ENCODE data around the gene INPP5A. TPM values are rescaled to one million over a fixed set of nuclear protein-coding genes. Genes with fewer than 3 reads are reported as not detected.

The INPP5A gene
- total RNA-seq, 1 experiment from 2014 or later: 12.3 TPM

DNA sequence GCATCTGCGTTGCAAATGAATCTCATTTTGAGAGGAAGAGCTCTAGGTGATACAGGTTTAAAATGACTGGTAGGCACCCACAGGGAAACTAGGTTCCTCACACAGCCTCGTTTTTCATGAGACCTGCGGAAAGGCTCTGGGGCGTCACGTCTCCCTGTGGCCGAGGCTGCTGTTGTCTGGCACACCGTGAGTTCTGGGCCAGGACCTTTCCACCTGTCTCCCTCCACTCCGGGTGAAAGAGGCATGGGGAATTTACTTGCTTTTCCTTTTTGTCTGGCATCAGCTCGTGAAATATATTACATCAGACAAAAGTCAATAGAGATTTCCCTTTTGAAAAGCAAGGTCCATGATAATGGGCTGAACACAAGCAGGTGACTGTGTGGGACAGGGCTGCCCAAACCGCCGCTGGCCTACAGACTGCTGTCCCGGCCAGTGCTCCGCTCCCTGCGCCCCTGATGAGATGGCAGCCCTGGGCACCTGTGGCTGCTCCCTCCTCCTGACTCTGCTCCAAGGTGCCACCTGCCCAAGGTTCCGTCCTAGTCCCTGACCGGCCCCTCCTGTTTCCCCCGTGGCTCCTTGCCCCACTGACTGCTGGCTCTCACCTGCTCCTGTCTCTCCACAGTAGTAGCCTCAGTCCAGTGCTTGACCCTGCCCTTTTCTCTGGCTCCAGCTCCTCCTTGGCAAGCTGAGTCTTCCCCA lies 138.8 kb downstream of the INPP5A start:
- H4K20me1 ChIP-seq (ENCODE audit: insufficient read depth): no peaks in the 10 kb centered on the region
- no peaks in the 10 kb centered on the region for H3K79me2 ChIP-seq (ENCODE audit: insufficient read depth, low read length)
- BruUV-seq (replicated peaks): no TSS peak
- no peaks in the 10 kb centered on the region for H3K9me2 ChIP-seq (ENCODE audit: insufficient read depth)
- ChIA-PET RAD21 (ENCODE audit: low non-redundant PET in 1 of 2, low total read pairs in 2 of 2, uncharacterized antibody in 2 of 2, unreplicated experiment in 2 of 2) (no interaction called here), POLR2A (no interaction called here), CTCF (no interaction called here)
- no peaks in the 10 kb centered on the region for H3K36me3 ChIP-seq (ENCODE audit: control insufficient read depth in 1 of 2, insufficient read depth in 2 of 2, low read length in 2 of 2)
- TF ChIP-seq ZBTB33 (IDR thresholded peaks at IDR 0.05; ENCODE audit: extremely low read depth, insufficient replicate concordance, low read length) (no peak), ZNF274 (IDR thresholded peaks at IDR 0.05; ENCODE audit: low read depth, low read length) (no peak), CEBPB (IDR thresholded peaks at IDR 0.05; ENCODE audit: low read depth) (no peak), EZH2 (IDR thresholded peaks at IDR 0.05) (no peak), CBX3 (IDR thresholded peaks at IDR 0.05; ENCODE audit: low read depth) (no peak), YY1 (IDR thresholded peaks at IDR 0.05; ENCODE audit: extremely low read depth, insufficient replicate concordance, low read depth, low read length) (no peak), JUND (IDR thresholded peaks at IDR 0.05) (no peak), EZH2phosphoT487 (IDR thresholded peaks at IDR 0.05; ENCODE audit: borderline replicate concordance) (no peak), EGR1 (IDR thresholded peaks at IDR 0.05; ENCODE audit: low read depth) (no peak), FOSL1 (IDR thresholded peaks at IDR 0.05; ENCODE audit: low read depth) (no peak), SIN3A (IDR thresholded peaks at IDR 0.05; ENCODE audit: low read depth) (no peak), POLR2A (IDR thresholded peaks at IDR 0.05; ENCODE audit: borderline replicate concordance, extremely low read depth, insufficient read depth, insufficient read length) (no peak), SRF (IDR thresholded peaks at IDR 0.05; ENCODE audit: low read depth) (no peak), TCF7L2 (IDR thresholded peaks at IDR 0.05; ENCODE audit: borderline replicate concordance, extremely low read depth, insufficient read depth, insufficient read length) (no peak), CTCF (IDR thresholded peaks at IDR 0.05 in 2 of 3, conservative IDR thresholded peaks at IDR 0.05 in 1 of 3; ENCODE audit: borderline replicate concordance in 1 of 3, insufficient read depth in 1 of 3, low read depth in 2 of 3, low read length in 2 of 3) (no peak), POLR2AphosphoS5 (IDR thresholded peaks at IDR 0.05; ENCODE audit: low read depth, low read length) (no peak), SP1 (IDR thresholded peaks at IDR 0.05; ENCODE audit: low read depth) (no peak)
- TF ChIP-seq, protein P1, sequence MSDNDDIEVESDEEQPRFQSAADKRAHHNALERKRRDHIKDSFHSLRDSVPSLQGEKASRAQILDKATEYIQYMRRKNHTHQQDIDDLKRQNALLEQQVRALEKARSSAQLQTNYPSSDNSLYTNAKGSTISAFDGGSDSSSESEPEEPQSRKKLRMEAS (IDR thresholded peaks at IDR 0.05): no peak
- TF ChIP-seq, protein P2, sequence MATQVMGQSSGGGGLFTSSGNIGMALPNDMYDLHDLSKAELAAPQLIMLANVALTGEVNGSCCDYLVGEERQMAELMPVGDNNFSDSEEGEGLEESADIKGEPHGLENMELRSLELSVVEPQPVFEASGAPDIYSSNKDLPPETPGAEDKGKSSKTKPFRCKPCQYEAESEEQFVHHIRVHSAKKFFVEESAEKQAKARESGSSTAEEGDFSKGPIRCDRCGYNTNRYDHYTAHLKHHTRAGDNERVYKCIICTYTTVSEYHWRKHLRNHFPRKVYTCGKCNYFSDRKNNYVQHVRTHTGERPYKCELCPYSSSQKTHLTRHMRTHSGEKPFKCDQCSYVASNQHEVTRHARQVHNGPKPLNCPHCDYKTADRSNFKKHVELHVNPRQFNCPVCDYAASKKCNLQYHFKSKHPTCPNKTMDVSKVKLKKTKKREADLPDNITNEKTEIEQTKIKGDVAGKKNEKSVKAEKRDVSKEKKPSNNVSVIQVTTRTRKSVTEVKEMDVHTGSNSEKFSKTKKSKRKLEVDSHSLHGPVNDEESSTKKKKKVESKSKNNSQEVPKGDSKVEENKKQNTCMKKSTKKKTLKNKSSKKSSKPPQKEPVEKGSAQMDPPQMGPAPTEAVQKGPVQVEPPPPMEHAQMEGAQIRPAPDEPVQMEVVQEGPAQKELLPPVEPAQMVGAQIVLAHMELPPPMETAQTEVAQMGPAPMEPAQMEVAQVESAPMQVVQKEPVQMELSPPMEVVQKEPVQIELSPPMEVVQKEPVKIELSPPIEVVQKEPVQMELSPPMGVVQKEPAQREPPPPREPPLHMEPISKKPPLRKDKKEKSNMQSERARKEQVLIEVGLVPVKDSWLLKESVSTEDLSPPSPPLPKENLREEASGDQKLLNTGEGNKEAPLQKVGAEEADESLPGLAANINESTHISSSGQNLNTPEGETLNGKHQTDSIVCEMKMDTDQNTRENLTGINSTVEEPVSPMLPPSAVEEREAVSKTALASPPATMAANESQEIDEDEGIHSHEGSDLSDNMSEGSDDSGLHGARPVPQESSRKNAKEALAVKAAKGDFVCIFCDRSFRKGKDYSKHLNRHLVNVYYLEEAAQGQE (IDR thresholded peaks at IDR 0.05; ENCODE audit: low read depth): no peak
- ATAC-seq: no peak
- intact Hi-C loops (cut with micrococcal nuclease): no loop called here
- H3K4me2 ChIP-seq (ENCODE audit: low read length): no peak overlapping the region
- H3K27me3 ChIP-seq (ENCODE audit: insufficient read depth, low read length): no peaks in the 10 kb centered on the region
- no peaks in the 10 kb centered on the region for H3K4me1 ChIP-seq (ENCODE audit: control insufficient read depth in 1 of 2, insufficient read depth in 2 of 2, low read length in 2 of 2)
- H2AFZ ChIP-seq (ENCODE audit: low read depth, low read length, poor library complexity, severe bottlenecking): no peak overlapping the region
- no peak overlapping the region for H3K4me3 ChIP-seq (replicated peaks in 1 of 2; ENCODE audit: low read depth in 1 of 2, low read length in 2 of 2)
- no peak for DNase-seq (ENCODE audit: low read depth, low spot score)
- H3K9ac ChIP-seq (ENCODE audit: low read length): no peak overlapping the region
- H3K27ac ChIP-seq (ENCODE audit: low read depth, low read length): no peak overlapping the region
- H3K9me3 ChIP-seq (ENCODE audit: control insufficient read depth in 1 of 2, insufficient read depth in 1 of 2, low read depth in 1 of 2, low read length in 2 of 2): no peaks in the 10 kb centered on the region
